Measurements from ENCODE around the gene KL. TPM values are rescaled to one million over a fixed set of nuclear protein-coding genes. Genes with fewer than 3 reads are reported as not detected.

Gene KL
- polyA plus RNA-seq, 1 of the 3 experiments (the other 2 are of a cell fraction) = 0.02 TPM

- TF ChIP-seq ZBTB33 (IDR thresholded peaks at IDR 0.05; ENCODE audit: borderline replicate concordance, low read depth) (no peak), TEAD4 (IDR thresholded peaks at IDR 0.05; ENCODE audit: borderline replicate concordance, insufficient read depth) (no peak), ELF1 (IDR thresholded peaks at IDR 0.05) (no peak)
These were observed 12.4 kb downstream of the KL start (continued) for GRCh38 chr13:33028620-33029019.

- Histone ChIP-seq H3K36me3 (replicated peaks in 1 of 2; ENCODE audit: control insufficient read depth in 1 of 2, insufficient read depth in 2 of 2, low read length in 1 of 2) (no peaks in the 10 kb centered on the region), H3K9ac (no peak overlapping the region), H3K4me3 (ENCODE audit: low read depth in 2 of 2, low read length in 1 of 2) (no peak overlapping the region), H3K9me3 (no peaks in the 10 kb centered on the region), H3K27me3 (ENCODE audit: insufficient read depth) (peaks cover 6% of the 10 kb centered on the region; the same call in 1 of the 2 replicates), H3K4me2 (no peak overlapping the region), H3K9me2 (no peaks in the 10 kb centered on the region), H2AFZ (ENCODE audit: low read depth) (no peak overlapping the region), H3K79me2 (ENCODE audit: insufficient read depth) (no peaks in the 10 kb centered on the region), H3K27ac (ENCODE audit: low read depth in 2 of 2, low read length in 1 of 2) (no peak overlapping the region), H4K20me1 (ENCODE audit: insufficient read depth) (no peaks in the 10 kb centered on the region), H3K4me1 (ENCODE audit: control insufficient read depth in 1 of 2, insufficient read depth in 2 of 2, low read depth in 1 of 2, low read length in 1 of 2) (peaks cover 0 to 2% of the 10 kb centered on the region in 2 experiments; a peak in 1 of 4 replicates), H3F3A (replicated peaks; ENCODE audit: insufficient read depth) (no peaks in the 10 kb centered on the region)
- DNase-seq = no peak
- TF ChIP-seq MEF2A (IDR thresholded peaks at IDR 0.05; ENCODE audit: borderline replicate concordance, low read depth) (no peak), ZBTB33 (IDR thresholded peaks at IDR 0.05; ENCODE audit: borderline replicate concordance, low read depth) (no peak), SMC3 (IDR thresholded peaks at IDR 0.05; ENCODE audit: low read depth, low read length) (no peak)
- TF ChIP-seq, protein P1, sequence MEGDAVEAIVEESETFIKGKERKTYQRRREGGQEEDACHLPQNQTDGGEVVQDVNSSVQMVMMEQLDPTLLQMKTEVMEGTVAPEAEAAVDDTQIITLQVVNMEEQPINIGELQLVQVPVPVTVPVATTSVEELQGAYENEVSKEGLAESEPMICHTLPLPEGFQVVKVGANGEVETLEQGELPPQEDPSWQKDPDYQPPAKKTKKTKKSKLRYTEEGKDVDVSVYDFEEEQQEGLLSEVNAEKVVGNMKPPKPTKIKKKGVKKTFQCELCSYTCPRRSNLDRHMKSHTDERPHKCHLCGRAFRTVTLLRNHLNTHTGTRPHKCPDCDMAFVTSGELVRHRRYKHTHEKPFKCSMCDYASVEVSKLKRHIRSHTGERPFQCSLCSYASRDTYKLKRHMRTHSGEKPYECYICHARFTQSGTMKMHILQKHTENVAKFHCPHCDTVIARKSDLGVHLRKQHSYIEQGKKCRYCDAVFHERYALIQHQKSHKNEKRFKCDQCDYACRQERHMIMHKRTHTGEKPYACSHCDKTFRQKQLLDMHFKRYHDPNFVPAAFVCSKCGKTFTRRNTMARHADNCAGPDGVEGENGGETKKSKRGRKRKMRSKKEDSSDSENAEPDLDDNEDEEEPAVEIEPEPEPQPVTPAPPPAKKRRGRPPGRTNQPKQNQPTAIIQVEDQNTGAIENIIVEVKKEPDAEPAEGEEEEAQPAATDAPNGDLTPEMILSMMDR (IDR thresholded peaks at IDR 0.05) = no peak
- WGBS (ENCODE audit: low lambda C conversion rate) = 73% methylated on average over 4 of the region's 4 CpGs
- ChIA-PET POLR2A (no interaction called here), CTCF (interaction anchor here (0.5 to 1.8 kb wide), 4 partner anchors 10 to 184 kb away, joined by 3 to 4 read pairs (median 3); no protein-coding TSS in a partner anchor)
These were observed 15.1 kb downstream of the KL start for GRCh38 chr13:33031277-33031676.

GRCh38 chr13:33032037-33032625 is 15.9 kb downstream of the KL start:
- Histone ChIP-seq H3K27ac (ENCODE audit: low read depth in 2 of 2, low read length in 1 of 2) (no peak overlapping the region), H3K9me2 (no peaks in the 10 kb centered on the region), H3F3A (replicated peaks; ENCODE audit: insufficient read depth) (no peaks in the 10 kb centered on the region), H3K79me2 (ENCODE audit: insufficient read depth) (no peaks in the 10 kb centered on the region), H3K9me3 (no peaks in the 10 kb centered on the region), H3K4me2 (no peak overlapping the region), H3K4me3 (ENCODE audit: low read depth in 2 of 2, low read length in 1 of 2) (no peak overlapping the region), H3K36me3 (replicated peaks in 1 of 2; ENCODE audit: control insufficient read depth in 1 of 2, insufficient read depth in 2 of 2, low read length in 1 of 2) (no peaks in the 10 kb centered on the region), H3K4me1 (ENCODE audit: control insufficient read depth in 1 of 2, insufficient read depth in 2 of 2, low read depth in 1 of 2, low read length in 1 of 2) (no peaks in the 10 kb centered on the region; a peak in 1 of 4 replicates), H3K27me3 (ENCODE audit: insufficient read depth) (no peaks in the 10 kb centered on the region), H3K9ac (no peak overlapping the region), H2AFZ (ENCODE audit: low read depth) (no peak overlapping the region), H4K20me1 (ENCODE audit: insufficient read depth) (no peaks in the 10 kb centered on the region)
- 77% methylated on average over 12 of the region's 12 CpGs for WGBS (ENCODE audit: low lambda C conversion rate)
- ChIA-PET CTCF (no interaction called here), POLR2A (no interaction called here)
- TF ChIP-seq TEAD4 (IDR thresholded peaks at IDR 0.05; ENCODE audit: borderline replicate concordance, insufficient read depth) (no peak), MXI1 (IDR thresholded peaks at IDR 0.05; ENCODE audit: low read depth, low read length) (no peak), NFIC (IDR thresholded peaks at IDR 0.05; ENCODE audit: borderline replicate concordance) (no peak), RAD21 (IDR thresholded peaks at IDR 0.05; ENCODE audit: low read length) (no peak), IRF3 (IDR thresholded peaks at IDR 0.05; ENCODE audit: low read depth, low read length) (no peak), RXRA (IDR thresholded peaks at IDR 0.05; ENCODE audit: borderline replicate concordance, low read depth) (no peak), FOXJ3 (CRISPR knock-in tag; IDR thresholded peaks at IDR 0.05) (no peak)
- TF ChIP-seq, protein P1 (IDR thresholded peaks at IDR 0.05) = no peak
- DNase-seq = no peak

Measured in SK-N-SH (cell line).